Measurements from ENCODE around the gene TMEM47. TPM values are rescaled to one million over a fixed set of nuclear protein-coding genes. Genes with fewer than 3 reads are reported as not detected.

TMEM47 gene
- total and polyA plus RNA-seq, 2 of the 8 experiments (the other 6 are each of a cell fraction or from before 2014, with no cell fraction given): 24.8 to 28.5 TPM

- FAIRE-seq: peak; percentile 55
- Histone ChIP-seq H3K9ac (replicated peaks in 1 of 4; ENCODE audit: extremely low read depth in 1 of 4, low read depth in 3 of 4, low read length in 3 of 4) (no peak overlapping the region), H3K9me3 (ENCODE audit: insufficient read depth in 2 of 2, low read depth in 1 of 2, low read length in 1 of 2) (no peaks in the 10 kb centered on the region), H2BK15ac (ENCODE audit: low read length) (no peak overlapping the region), H3K4ac (replicated peaks; ENCODE audit: insufficient read length, low read depth, low read length) (no peak overlapping the region), H2AK5ac (ENCODE audit: low read depth, low read length) (no peak overlapping the region), H2AFZ (ENCODE audit: low read length) (no peak overlapping the region), H2BK5ac (ENCODE audit: low read depth, low read length) (no peak overlapping the region), H3K23me2 (ENCODE audit: low read depth, low read length) (no peaks in the 10 kb centered on the region), H3K4me2 (ENCODE audit: insufficient read depth in 1 of 2, low read depth in 2 of 2, low read length in 2 of 2) (no peak overlapping the region), H3K27me3 (replicated peaks in 1 of 4; ENCODE audit: control insufficient read depth in 3 of 4, extremely low read depth in 1 of 4, insufficient read depth in 3 of 4, low read length in 3 of 4) (no peaks in the 10 kb centered on the region), H4K5ac (ENCODE audit: insufficient read length, low read depth, low read length) (no peak overlapping the region), H4K91ac (replicated peaks; ENCODE audit: insufficient read length, low read length) (no peak overlapping the region), H2BK120ac (replicated peaks; ENCODE audit: low read depth, low read length) (no peak overlapping the region), H3K56ac (replicated peaks; ENCODE audit: insufficient read length, low read depth, low read length) (no peak overlapping the region), H3K36me3 (ENCODE audit: control insufficient read depth in 2 of 4, insufficient read depth in 4 of 4, low read length in 3 of 4) (no peaks in the 10 kb centered on the region; a peak in 1 of 8 replicates), H3K14ac (ENCODE audit: insufficient read length) (no peak overlapping the region), H3K27ac (ENCODE audit: low read depth, low read length) (no peak overlapping the region), H3K23ac (ENCODE audit: insufficient read length) (no peak overlapping the region), H4K20me1 (replicated peaks in 1 of 2; ENCODE audit: control insufficient read depth in 1 of 2, insufficient read depth in 2 of 2, low read length in 2 of 2) (peaks cover 0 to 5% of the 10 kb centered on the region in 2 experiments), H2BK20ac (ENCODE audit: low read length) (no peak overlapping the region), H3K79me2 (ENCODE audit: control insufficient read depth in 1 of 2, insufficient read depth in 2 of 2, low read length in 2 of 2) (peaks cover 0 to 72% of the 10 kb centered on the region in 2 experiments; a peak in 2 of 4 replicates), H3K4me1 (replicated peaks in 1 of 4; ENCODE audit: control insufficient read depth in 3 of 4, insufficient read depth in 4 of 4, low read length in 3 of 4) (peaks cover 0 to 3% (median 0%) of the 10 kb centered on the region in 4 experiments; a peak in 1 of 7 replicates), H3K18ac (ENCODE audit: extremely low read depth, low read length) (no peak overlapping the region), H4K8ac (ENCODE audit: extremely low read depth, insufficient read depth, low read length) (no peak overlapping the region), H2BK12ac (ENCODE audit: low read depth, low read length) (no peak overlapping the region), H3K79me1 (ENCODE audit: low read depth, low read length) (no peaks in the 10 kb centered on the region), H3K4me3 (ENCODE audit: extremely low read depth in 1 of 4, insufficient read depth in 2 of 4, low read depth in 3 of 4, low read length in 4 of 4) (no peak overlapping the region)
- ChIA-PET POLR2A (ENCODE audit: partially characterized antibody) (no interaction called here), CTCF (ENCODE audit: partially characterized antibody) (interaction anchor here (0.6 kb wide), 1 partner anchor 275 kb away, joined by 3 read pairs; no protein-coding TSS in a partner anchor)
- DNase-seq (ENCODE audit: low read depth in 1 of 2, low spot score in 2 of 2): no peak
- WGBS, 2 experiments (ENCODE audit: extremely low coverage in 1 of 2, insufficient coverage in 1 of 2, insufficient read length in 1 of 2, insufficient replicate concordance in 2 of 2, low coverage in 1 of 2, low lambda C conversion rate in 2 of 2, missing lambda C conversion rate in 1 of 2): 96% methylated on average over 2 of the region's 2 CpGs; no CpG with 5 or more reads in 1 of the 2 experiments
- TF ChIP-seq JUND (IDR thresholded peaks at IDR 0.05; ENCODE audit: low read length) (no peak), CREB1 (IDR thresholded peaks at IDR 0.05) (no peak), GABPA (IDR thresholded peaks at IDR 0.05; ENCODE audit: borderline replicate concordance, insufficient read depth, low read length) (no peak), TBP (IDR thresholded peaks at IDR 0.05; ENCODE audit: low read depth, low read length) (no peak), SIN3A (conservative IDR thresholded peaks at IDR 0.05 in 1 of 2, IDR thresholded peaks at IDR 0.05 in 1 of 2; ENCODE audit: low read depth in 1 of 2, low read length in 2 of 2) (no peak), TCF12 (IDR thresholded peaks at IDR 0.05; ENCODE audit: low read depth, low read length) (no peak), CTCF (IDR thresholded peaks at IDR 0.05; ENCODE audit: control extremely low read depth in 1 of 3, insufficient read depth in 1 of 3, low read depth in 1 of 3, low read length in 3 of 3) (no peak), ASH2L (IDR thresholded peaks at IDR 0.05; ENCODE audit: low read length) (no peak), POLR2A (IDR thresholded peaks at IDR 0.05; ENCODE audit: control extremely low read depth in 1 of 2, low read depth in 2 of 2, low read length in 2 of 2) (no peak)
Measured at GRCh38 chrX:34642849-34643248, 14.2 kb downstream of the TMEM47 start.

Data from H1 (cell line).